ENCODE measurements around the gene KIDINS220.

The KIDINS220 gene

DNA sequence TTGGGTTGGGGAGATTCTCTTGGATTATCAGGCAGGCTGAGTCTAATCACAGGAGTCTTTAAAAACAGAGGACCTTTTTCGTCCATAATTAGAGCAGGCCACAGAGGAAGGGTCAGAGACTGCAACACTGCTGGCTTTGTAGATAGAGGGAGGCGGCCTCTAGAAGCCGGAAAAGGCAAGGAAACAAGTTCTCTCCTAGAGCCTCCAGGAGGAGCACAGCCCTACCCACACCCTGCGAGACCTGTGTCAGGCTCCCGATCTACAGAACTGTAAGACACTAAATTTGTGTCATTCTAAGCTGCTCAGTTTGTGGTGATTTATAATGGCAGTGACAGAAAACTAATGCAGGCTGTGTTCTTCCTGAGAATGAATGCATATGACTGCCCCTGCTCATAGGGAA, 140.2 kb downstream of the KIDINS220 start:
- DNase-seq (ENCODE audit: low read depth), result no peak

DNA sequence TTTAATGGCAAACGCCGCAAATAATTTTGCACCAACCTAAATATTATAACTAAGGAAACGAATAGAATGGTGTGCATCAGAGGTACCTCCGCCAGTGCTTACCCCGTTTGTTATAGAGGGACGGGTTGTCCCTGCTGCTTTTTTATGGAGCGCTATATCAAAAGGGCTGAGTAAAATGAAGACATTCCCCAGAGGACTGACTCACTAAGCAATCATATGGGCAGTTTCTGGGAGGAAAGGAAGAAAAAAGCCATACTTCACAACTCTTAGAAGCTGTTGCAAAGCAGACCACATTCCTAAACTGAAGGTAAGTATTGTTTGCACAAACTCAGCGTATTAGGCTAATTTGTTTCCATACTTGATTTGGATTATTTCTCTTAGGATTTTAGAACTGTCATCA, 142.7 kb downstream of the KIDINS220 start:
- DNase-seq (ENCODE audit: low read depth), result no peak

DNA sequence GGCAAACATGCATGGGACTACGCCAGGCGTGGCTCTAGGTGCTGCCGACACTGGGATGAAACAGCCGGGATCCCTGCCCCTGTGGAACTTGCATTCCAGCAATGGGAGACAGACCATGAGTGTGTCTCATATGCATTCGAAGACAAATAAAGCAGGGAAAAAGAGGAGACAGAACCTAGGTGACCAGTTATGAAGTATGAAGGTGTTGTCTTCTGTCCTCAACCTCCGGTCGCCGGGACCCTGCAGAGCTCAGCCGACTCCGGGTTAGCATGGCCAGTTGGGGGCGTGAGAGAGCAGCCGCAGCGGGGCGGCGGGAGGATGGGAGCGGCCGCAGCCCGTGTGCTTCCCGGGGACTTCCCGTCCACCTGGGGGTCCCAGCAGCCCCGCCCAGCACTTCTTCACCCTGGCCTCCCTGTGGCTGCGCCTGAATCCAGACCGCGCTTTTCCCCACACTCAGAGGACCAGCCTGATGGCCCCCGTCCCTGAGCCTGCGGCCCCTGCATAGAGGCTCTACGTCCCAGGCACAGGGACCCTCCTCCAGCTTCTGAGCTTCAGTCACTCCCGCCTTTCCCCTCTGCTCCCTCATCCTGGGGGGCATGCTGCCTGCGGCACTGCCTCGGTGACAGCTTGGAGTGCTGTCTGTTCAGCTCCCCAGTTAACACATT, 144.1 kb downstream of the KIDINS220 start:
- no peak for DNase-seq (ENCODE audit: low read depth)

DNA sequence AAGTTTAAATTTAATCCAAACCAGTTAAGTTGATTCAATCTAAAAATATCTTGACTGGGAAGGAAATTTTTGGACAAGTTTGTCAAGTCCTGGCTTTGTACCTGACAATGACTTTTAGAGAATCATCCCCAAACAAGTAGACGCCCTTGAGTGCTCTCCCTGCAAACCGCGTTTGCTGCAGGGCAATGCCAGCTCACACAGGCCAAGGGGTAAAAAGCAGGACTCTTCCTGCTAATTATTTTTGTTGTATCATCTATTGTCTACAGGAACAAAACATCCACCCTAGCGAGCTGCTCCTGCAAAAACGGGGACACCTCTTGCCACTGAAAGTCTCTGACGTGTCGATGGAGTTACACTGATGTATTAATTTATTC, 144.6 kb downstream of the KIDINS220 start:
- no peak for DNase-seq (ENCODE audit: low read depth)

DNA sequence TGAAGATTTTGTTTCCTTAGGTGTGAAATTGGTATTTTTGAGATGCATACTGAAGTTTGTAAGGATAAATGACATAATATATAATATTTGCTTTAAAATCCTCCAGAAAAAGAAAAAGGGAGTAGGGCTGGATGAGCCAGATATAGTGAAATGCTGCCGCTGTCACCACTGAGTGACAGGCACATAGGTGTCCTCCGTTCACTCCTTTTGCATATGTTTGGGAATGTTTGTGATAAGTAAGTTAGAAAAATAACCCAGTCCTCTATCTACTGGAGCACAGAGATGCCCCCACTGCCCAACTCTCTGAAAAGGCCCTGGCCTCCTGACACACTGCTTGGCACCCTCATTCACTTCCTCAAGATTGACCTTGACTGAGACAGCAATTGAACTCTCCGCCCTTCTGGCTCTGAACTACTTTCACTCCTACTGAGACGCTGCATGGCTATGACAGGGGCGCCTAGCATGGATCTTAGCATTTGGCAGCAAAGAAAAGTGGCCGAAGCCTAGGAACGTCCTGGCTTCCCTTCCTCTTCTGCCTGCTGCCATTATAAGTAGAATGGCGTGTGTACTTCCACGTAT, 145.5 kb downstream of the KIDINS220 start:
- DNase-seq (ENCODE audit: low read depth), result no peak

DNA sequence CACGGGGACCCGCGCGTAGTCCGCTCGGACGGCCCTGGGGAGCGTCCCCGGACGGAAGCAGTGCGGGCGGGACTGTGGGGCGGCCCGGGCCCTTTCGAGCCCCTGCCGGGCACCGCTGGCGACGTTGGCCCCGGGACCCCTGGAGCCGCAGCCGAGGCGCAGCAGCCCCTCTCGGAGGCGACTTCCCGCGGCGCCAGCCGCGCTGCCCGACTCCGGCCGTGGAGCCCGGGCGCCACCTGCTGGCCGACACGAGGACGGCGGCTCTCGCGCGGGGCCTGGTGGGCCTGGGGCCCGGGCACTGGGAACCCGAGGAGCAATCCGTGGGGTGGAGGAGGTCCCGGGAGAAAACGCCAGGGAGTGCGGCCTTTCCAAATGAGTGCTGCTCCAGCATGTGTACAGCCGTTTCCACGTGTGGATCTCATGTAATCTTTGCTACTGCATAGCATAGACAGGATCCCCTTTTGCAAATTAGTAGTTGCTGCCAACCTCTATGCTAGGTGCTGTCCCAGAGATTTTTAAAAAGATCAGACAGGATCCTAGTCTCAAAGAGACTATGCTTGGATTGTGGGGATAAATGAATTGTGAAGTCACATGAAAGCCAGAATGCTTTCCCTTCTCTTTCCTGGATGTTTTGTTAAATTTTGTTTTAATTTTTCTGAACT, 151.6 kb downstream of the KIDINS220 start:
- peak; percentile 72 for DNase-seq (ENCODE audit: low read depth)

DNA sequence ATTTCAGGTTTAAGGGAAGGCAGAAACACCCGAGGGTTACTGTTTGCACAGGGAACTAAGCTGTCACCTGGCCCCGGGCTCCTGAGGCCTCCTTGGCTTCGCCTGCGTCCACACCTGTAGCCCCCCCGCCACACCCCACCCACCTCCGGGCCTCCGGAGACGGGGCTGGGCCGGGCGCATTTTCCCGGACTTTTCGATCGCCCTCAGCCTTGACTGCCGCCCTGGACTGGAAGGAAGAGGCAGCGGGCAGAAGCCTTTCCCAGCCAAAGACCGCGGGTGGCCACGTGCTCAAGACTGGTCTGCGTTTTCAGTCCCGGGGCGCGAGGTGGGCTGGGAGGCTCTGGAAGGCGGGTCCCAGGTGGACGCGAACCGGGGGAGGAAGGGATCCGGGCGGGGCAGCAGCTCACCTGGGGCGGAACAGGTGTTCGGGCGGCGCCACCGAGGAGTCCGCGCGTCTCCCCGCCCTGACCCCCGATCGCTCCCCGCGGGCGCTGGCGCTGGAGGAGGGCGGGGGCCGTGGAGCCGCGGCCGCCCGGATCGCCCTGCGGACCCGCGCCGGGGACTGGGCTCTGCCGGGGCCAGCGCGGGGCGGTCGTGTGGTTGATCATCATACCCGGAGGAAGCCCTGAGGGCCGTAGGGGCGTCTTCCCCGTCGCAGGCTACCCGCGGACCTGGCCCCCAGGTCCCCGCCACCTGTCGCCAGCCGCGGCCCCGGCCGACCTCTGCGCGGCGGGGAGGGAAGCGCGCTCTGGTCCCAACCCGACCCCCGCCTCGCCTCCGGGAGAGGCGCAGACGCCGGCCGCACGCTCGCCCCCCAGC, 152.3 kb downstream of the KIDINS220 start:
- peak; percentile 44 for DNase-seq (ENCODE audit: low read depth)

DNA sequence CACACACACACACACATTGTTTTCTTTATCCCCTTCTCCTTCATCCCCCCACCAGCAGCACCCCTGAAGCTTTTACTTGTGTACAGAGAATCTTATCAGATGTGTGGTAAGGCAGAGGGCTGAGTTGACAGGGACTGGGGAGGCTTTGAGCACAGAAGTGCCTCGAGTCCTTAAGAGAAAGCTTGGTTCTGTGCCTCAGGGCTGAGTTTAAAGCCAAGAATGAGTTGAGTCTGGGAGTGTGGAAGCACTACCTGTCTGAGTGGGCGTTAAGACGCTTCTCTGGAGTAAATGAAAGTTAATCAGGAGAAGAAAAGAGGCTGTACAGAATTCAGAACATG, 152.9 kb downstream of the KIDINS220 start:
- DNase-seq (ENCODE audit: low read depth), result no peak

DNA sequence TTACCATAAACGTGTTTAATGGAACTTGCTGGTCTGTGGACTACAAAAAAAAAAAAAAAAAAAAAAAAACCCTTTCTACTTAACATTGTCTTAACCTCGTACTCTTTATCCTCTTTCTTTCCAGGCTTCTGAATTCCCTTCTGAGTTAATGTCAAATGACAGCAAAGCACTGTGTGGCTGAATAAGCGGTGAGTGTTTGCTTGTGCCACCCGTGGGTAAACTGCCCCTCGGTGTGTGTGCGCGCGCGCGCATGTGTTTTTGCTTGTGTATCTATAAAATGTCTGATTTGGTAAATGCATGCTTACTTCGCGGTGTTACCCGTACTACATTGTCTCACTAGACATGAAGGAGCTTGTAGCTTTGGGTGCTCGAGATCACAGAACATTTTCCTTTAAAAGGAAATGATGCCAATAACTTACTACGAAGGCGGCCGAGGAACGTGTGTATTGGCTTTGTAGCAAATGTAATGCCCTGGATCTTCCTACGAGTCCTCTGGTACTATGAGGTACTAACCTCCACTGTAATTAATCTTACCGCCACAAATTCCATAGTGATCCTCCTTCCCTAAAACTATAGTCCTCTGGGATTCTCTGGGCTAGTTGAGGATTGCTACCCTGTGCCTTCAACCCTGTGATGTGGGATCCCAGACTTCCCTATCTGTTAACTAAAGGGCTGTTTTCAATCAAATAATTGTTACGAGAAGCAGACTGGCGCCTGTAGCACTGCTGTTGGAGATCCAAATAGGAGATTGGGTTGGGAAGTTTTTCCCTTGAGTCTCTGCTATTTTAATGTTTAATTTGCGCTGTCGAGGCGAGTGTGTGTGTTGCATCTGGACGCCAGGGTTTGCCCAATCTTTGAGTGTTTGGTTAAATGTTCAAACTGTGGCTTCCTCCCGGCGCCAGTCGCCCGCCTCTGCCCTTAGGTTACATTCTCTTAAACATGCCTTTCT, 154.4 kb downstream of the KIDINS220 start:
- peak; percentile 39 for DNase-seq (ENCODE audit: low read depth)

DNA sequence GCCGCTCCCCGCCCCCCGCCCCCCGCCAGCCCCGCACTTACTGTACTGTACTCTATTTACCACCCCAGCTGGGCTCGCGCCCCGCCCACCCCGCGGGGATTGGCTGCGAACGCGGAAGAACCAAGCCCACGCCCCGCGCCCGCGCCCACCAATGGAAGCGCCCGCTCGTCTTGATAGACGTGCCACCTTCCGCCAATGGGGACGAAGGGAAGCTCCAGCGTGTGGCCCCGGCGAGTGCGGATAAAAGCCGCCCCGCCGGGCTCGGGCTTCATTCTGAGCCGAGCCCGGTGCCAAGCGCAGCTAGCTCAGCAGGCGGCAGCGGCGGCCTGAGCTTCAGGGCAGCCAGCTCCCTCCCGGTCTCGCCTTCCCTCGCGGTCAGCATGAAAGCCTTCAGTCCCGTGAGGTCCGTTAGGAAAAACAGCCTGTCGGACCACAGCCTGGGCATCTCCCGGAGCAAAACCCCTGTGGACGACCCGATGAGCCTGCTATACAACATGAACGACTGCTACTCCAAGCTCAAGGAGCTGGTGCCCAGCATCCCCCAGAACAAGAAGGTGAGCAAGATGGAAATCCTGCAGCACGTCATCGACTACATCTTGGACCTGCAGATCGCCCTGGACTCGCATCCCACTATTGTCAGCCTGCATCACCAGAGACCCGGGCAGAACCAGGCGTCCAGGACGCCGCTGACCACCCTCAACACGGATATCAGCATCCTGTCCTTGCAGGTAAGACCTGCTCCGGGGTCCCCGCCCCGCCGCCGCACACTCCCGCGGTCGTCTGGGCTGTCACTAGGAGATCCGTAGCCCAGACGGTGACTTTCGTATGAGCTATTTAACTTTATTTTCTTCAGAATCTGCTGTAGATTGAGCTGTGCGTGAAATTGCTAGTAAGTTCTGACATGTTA, 155.4 kb downstream of the KIDINS220 start, which contains the start of gene ID2:
TSS of gene ID2 (plus strand) at position 271 of the 907 bp plus-strand sequence. CDS start at position 381, 110 bp downstream.
- DNase-seq (ENCODE audit: low read depth), result peak; percentile 99

DNA sequence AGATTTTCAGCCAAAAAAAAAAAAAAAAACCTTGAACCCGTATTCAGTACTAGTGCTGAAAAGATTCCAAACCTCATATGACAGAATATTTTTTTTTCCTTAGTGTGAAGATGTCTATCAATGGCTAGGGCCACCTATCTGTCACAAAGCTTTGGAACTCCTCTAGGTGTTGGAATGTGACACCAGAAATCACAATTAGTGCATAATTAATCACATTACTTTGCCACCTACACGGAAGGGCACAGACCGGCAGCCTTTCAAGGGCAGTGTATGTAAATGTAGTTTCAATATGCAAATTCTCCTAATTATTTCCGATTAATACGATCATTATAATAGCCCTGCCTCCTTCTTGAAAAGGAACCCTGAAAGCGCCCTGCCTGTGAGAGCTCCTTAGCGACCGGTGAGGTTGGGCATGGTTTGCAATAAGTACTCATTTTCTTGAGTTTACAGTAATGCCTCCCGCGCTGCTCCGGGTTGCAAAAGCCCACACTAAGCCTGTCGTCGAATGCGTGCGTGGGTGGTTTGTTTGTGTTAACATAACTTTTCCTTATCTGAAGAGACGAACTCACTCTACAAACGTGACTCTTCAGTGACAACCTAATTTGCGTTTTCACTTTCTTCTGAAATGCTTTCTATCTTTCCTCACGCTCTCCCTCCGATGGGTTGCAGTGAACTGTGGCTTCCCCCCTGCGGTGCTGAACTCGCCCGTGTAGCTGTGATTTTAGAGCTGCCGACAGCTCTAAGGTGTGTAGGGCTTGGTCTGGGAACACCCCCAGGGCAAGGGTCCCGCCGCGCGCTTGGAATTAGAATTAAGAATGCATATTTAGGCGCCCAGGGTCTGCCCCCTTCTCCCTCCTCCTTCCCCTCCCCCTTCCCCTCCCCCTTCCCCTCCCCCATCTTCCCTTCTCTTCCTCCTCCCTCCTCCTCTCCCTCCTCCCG, 156.3 kb downstream of the KIDINS220 start:
- peak; percentile 79 for DNase-seq (ENCODE audit: low read depth)

DNA sequence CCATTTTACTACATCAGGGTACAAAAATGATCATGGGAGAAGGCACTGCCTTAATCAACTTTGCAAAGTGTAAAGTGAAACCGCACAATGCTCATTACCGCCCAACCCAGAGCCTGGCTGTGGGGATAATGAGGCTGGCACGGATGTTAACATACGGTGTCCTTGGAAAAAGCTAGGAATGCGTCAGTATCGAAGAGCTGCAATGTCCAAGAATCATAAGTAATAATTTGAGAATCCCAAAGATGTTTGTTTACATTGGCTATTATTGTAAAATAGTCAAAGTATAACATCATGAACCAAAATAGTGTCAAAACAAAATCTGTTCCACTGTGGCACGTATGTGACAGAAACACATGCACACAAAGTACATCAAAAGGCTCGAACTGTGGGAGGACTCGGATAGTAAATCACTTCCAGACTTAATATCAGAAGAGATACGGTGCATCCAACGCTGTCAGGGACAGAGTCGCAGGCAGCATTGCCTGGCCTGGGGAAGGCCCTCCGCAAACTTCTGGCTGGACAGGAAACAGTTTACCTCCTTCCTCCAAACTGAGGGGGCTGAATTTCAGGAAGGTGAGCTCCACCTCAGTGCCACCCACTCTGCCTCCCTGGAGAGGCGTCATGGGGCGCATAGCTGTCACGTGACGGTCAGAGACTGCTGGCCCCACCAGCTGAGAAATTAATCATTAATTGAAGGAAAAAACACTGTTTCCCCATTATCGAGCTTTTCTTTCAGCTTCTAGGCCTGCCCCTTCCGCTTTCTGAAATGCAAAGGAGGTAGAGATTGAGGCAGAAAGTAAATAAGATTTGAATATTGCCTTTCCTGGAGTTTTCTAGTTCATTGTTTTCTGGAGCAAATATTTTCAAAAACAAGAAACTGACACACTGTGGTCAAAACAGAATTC, 157.3 kb downstream of the KIDINS220 start:
- no peak for DNase-seq (ENCODE audit: low read depth)

DNA sequence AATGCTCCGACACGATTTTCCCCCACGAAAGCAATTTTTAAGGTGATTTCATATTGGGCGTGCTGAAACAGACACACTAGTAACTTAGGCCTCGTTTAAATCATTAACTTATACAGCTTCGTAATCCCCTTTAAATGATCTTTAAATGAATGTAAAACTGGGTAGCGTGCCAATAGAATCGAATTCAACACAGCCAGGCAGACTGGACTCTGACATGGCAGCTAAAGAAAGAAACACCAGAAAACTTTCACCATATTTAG, 157.9 kb downstream of the KIDINS220 start:
- no peak for DNase-seq (ENCODE audit: low read depth)
